ENCODE measurements around the gene UBXN6.

The UBXN6 gene

DNA sequence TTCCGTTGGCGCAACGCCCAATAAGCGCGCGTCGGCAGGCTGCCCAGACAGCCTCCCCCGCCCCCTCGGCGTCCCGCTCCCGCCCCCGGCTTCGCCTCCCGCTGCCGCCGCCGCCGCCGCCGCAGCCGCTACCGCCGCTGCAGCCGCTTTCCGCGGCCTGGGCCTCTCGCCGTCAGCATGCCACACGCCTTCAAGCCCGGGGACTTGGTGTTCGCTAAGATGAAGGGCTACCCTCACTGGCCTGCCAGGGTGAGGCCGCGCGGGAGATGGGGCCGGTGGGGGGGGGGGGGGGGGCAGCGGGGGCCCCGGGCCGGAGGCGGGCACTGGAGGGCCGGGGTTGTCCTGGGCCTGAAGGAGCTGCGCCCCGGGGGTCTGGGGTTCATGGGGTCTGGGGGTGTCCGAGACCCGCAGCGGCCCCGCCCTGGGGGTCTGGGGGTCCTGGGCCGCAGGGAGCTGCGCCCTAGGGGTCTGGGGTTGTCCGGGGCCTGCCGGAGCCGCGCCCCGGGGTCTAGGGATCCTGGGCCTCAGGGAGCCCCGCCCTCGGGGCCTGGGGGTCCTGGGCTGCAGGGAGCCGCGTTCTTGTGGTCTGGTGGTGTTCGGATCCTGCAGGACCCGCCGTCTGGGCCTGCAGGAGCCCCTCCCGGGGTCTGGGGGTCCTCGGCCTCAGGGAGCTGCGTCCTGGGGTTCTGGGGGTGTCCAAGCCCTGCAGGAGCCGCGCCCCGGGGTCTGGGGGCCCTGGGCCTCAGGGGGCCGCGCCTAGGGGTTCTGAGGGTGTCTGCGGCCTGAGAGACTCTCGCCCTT, 14.8 kb upstream of the UBXN6 start, which contains the start of gene HDGFL2:
TSS of gene HDGFL2 (plus strand) at position 124 of the 801 bp plus-strand sequence. CDS start at position 178, 54 bp downstream.
- TF ChIP-seq TAF1 (IDR thresholded peaks at IDR 0.05; ENCODE audit: borderline replicate concordance, insufficient read depth, low read length) = no peak
- TF ChIP-seq, protein P1, sequence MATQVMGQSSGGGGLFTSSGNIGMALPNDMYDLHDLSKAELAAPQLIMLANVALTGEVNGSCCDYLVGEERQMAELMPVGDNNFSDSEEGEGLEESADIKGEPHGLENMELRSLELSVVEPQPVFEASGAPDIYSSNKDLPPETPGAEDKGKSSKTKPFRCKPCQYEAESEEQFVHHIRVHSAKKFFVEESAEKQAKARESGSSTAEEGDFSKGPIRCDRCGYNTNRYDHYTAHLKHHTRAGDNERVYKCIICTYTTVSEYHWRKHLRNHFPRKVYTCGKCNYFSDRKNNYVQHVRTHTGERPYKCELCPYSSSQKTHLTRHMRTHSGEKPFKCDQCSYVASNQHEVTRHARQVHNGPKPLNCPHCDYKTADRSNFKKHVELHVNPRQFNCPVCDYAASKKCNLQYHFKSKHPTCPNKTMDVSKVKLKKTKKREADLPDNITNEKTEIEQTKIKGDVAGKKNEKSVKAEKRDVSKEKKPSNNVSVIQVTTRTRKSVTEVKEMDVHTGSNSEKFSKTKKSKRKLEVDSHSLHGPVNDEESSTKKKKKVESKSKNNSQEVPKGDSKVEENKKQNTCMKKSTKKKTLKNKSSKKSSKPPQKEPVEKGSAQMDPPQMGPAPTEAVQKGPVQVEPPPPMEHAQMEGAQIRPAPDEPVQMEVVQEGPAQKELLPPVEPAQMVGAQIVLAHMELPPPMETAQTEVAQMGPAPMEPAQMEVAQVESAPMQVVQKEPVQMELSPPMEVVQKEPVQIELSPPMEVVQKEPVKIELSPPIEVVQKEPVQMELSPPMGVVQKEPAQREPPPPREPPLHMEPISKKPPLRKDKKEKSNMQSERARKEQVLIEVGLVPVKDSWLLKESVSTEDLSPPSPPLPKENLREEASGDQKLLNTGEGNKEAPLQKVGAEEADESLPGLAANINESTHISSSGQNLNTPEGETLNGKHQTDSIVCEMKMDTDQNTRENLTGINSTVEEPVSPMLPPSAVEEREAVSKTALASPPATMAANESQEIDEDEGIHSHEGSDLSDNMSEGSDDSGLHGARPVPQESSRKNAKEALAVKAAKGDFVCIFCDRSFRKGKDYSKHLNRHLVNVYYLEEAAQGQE (IDR thresholded peaks at IDR 0.05; ENCODE audit: insufficient read depth in 1 of 2, low read depth in 2 of 2, low read length in 2 of 2) = no peak
- TF ChIP-seq POLR2AphosphoS5 (IDR thresholded peaks at IDR 0.05; ENCODE audit: low read depth, low read length) = no peak
- no peak for TF ChIP-seq FOXP2 (optimal IDR thresholded peaks at IDR 0.05; ENCODE audit: borderline replicate concordance, extremely low read depth, extremely low read length, insufficient read depth)
- TF ChIP-seq SIN3A (IDR thresholded peaks at IDR 0.05; ENCODE audit: borderline replicate concordance, insufficient read depth, low read length) = no peak

DNA sequence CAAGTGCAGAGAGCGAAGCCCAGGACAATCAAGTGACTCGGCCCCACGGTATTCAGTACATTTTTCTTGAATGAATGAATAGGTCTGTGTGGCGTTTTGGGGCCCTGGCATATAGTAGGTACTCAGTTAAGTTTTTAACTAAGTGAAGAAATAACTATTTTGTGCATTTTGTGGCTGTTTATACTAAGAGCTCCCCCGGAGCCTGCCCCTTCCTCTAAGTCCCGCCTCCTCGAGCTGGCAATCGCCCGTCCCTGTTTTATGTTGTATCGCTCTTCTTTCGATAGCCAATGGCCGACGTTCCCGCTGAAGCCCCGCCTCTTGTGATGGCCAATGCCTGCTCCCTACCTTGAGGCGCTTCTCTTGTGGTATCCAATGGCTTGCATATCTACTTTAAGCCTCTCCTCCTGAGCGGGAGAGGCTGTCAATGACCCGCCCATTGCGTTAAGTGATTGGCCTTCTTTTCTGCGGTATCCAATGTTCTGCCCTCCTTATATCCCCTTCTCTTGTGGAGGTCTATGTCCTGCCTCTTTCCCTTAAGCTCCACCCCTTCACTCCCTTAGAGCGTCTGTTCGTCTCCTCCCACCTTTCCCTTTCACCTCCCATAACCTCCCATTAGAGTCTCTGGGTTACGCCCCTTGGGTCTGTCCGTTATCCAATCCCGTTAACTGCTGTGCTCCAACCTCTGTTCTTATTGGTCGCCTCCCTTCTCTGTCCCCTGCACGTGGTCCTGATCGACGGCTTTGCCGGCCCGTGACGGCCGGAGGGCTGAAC, 14.0 kb upstream of the UBXN6 start:
- TF ChIP-seq SIN3A (IDR thresholded peaks at IDR 0.05; ENCODE audit: borderline replicate concordance, insufficient read depth, low read length) = no peak
- TF ChIP-seq POLR2AphosphoS5 (IDR thresholded peaks at IDR 0.05; ENCODE audit: low read depth, low read length) = peak; percentile 55; the same call in 1 of the 2 replicates

DNA sequence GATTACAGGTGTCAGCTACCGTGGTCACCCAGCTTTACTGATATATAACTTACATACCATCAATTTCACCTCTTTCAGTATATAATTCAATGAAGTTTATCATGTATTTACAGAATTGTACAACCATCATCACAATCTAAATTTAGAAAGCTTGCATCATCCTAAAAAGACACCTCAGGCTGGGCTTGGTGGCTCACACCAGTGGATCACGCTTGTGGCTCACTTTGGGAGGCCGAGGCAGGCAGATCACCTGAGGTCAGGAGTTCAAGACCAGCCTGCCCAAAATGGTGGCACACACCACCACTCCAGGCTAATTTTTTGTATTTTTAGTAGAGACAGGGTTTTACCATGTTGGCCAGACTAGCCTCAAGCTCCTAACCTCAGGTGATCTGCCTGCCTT, 10.2 kb upstream of the UBXN6 start:
- TF ChIP-seq, protein P1 (IDR thresholded peaks at IDR 0.05; ENCODE audit: insufficient read depth in 1 of 2, low read depth in 2 of 2, low read length in 2 of 2) = no peak
- TF ChIP-seq POLR2AphosphoS5 (IDR thresholded peaks at IDR 0.05; ENCODE audit: low read depth, low read length) = no peak
- no peak for TF ChIP-seq TAF1 (IDR thresholded peaks at IDR 0.05; ENCODE audit: borderline replicate concordance, insufficient read depth, low read length)
- TF ChIP-seq SIN3A (IDR thresholded peaks at IDR 0.05; ENCODE audit: borderline replicate concordance, insufficient read depth, low read length) = no peak
- TF ChIP-seq FOXP2 (optimal IDR thresholded peaks at IDR 0.05; ENCODE audit: borderline replicate concordance, extremely low read depth, extremely low read length, insufficient read depth) = no peak

DNA sequence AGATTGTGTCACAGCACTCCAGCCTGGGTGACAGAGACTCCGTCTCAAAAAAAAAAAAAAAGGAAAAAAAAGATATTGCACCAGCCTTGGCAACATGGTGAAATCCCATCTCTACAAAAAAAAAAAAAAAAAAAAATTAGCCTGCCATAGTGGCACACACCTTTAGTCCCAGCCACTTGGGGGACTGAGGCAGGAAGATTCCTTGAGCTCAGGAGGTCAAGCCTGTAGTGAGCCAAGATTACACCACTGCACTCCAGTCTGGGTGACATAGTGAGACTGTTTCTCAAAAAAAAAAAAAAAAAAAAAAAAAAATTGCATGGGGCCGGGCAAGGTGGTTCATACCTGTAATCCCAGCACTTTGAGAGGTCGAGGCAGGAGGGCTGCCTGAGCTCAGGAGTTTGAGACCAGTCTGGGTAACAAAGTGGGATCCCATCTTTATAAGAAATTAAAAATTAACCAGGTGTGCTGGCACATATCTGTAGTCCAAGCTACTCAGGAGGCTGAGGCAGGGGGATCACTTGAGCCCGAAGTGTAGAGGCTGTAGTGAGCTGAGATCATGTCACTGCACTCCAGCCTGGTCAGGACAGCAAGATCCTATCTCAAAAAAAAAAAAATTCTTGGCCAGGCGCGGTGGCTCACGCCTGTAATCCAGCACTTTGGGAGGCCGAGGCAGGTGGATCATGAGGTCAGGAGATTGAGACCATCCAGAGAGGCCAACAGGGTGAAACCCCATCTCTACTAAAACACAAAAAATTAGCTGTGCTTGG, 7.4 kb upstream of the UBXN6 start:
- TF ChIP-seq POLR2AphosphoS5 (IDR thresholded peaks at IDR 0.05; ENCODE audit: low read depth, low read length) = no peak
- TF ChIP-seq, protein P1 (IDR thresholded peaks at IDR 0.05; ENCODE audit: insufficient read depth in 1 of 2, low read depth in 2 of 2, low read length in 2 of 2) = no peak
- TF ChIP-seq TAF1 (IDR thresholded peaks at IDR 0.05; ENCODE audit: borderline replicate concordance, insufficient read depth, low read length) = no peak
- no peak for TF ChIP-seq FOXP2 (optimal IDR thresholded peaks at IDR 0.05; ENCODE audit: borderline replicate concordance, extremely low read depth, extremely low read length, insufficient read depth)
- no peak for TF ChIP-seq SIN3A (IDR thresholded peaks at IDR 0.05; ENCODE audit: borderline replicate concordance, insufficient read depth, low read length)
